T-helper 2 cell treated with Interferon-gamma antibody and Interleukin-4, amounts not matched to agents 100 ng/mL and 5 ng/mL, for 36 hours (primary cell): ENCODE data around the gene RBM38. TPM values are rescaled to one million over a fixed set of nuclear protein-coding genes. Genes with fewer than 3 reads are reported as not detected.
"Not testable (repeated sequence)": the region's sequence is repeated elsewhere in the genome, so short reads cannot be mapped to it uniquely, and the experiment has no call there.

Experiments
- intact Hi-C: fragments of 100-400 bp; cut with micrococcal nuclease; formaldehyde crosslinking; loops from one replicate; pipeline ENCODE4 v1.15.1; 2023
- total RNA-seq: library from RNA; stranded (reverse); gene quantifications from 2 replicates; pipeline ENCODE4 v1.2.3, GENCODE V29; 2022

RBM38 gene
- total RNA-seq, 1 donor from 2014 or later = 88.5 TPM

- intact Hi-C loops = no loop called here
Observed at GRCh38 chr20:57416296-57417022, 25.3 kb downstream of the RBM38 start.

DNA sequence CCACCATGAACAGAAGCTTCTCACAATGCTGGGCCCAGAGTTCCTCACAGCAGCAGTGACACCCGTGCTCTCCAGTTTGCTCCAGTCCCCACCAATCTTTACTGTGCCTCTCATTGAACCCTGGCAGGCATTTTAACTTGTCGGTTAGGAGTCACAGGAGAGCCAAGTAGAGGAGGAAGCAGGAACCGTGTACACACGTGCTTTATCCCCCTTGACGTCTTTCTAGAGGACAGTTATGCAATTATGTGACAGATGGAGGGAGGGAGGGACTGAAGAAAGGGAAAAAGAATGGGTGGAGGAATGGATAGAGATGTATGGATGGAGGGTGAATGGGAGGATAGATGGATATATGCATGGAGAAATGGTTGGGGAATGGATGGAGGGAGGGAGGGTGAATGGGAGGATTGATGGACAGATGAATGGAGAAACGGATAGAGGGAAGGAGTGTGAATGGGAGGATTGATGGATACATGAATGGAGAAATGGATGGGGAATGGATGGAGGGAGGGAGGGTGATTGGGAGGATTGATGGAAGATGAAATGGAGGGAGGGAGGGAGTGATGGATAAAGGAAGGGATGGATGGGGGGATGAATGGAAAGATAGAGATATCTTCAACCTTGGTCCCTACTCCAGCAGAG, 26.0 kb downstream of the RBM38 start:
- intact Hi-C loops = no loop called here

DNA sequence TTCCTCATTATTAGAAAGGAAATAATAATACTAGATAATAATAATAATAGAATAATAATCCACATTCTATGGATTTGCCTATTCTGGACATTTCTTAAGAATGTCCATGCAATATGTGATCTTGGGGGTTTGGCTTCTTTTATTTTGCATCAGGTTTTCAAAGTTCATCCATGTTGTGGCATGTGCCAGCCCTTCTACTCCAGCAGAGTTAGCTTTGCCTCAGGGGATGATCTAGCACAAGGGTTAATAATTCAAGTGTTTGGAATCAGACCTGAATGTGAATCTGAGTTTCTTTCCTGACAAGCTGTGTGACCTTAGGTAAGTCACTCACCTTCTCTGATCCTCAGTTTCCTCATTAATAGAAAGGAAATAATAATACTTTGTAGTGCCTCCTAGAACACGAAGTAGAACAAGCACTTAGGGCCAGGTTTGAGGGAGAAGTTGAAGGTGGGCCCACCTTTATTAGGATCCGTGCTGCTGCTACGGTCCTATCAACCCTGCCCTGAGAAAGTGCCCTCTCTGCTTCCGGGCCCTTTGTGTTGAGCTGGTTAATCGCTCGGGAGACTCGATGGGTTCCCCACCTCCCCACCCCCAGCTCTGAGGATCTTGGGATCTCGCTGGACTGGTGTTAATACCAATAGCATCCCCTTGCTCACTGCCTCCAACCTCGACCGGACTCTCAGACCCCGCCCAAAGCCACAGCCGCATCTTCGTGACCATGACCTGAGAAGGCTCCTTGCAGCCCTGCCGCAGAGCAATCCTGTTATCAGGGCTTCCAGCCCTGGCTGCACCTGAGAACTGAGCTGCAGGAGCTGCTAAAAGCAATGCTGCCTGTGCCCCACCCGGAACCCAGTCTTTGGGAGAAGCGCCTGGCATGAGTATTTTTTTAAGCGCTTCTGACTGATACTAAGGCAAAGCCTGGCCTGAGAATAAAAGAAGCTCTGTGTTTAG, 26.9 kb downstream of the RBM38 start:
- intact Hi-C loops = no loop called here

DNA sequence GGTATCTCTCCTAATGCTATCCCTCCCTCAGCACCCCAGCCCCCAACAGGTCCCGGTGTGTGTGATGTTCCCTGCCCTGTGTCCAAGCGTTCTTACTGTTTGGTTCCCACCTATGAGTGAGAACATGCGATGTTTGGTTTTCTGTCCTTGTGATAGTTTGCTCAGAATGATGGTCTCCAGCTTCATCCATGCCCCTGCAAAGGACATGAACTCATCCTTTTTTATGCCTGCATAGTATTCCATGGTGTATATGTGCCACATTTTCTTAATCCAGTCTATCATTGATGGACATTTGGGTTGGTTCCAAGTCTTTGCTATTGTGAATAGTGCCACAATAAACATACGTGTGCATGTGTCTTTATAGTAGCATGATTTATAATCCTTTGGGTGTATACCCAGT, 28.3 kb downstream of the RBM38 start:
- intact Hi-C loops = not testable (repeated sequence)

- intact Hi-C loops = no loop called here
Observed at GRCh38 chr20:57420571-57421252, 29.5 kb downstream of the RBM38 start.

- intact Hi-C loops = no loop called here
Observed at GRCh38 chr20:57421253-57422220, 30.3 kb downstream of the RBM38 start.

GRCh38 chr20:57422254-57422653, 31.1 kb downstream of the RBM38 start:
- intact Hi-C loops = no loop called here

- intact Hi-C loops = no loop called here
Observed at GRCh38 chr20:57425150-57426013, 34.2 kb downstream of the RBM38 start.

- intact Hi-C loops = no loop called here
Observed at GRCh38 chr20:57426271-57426689, 35.1 kb downstream of the RBM38 start.

- intact Hi-C loops = no loop called here
Observed at GRCh38 chr20:57426831-57427230, 35.6 kb downstream of the RBM38 start.

GRCh38 chr20:57428324-57429158, 37.3 kb downstream of the RBM38 start:
- intact Hi-C loops = no loop called here

GRCh38 chr20:57429159-57429496, 37.9 kb downstream of the RBM38 start:
- intact Hi-C loops = no loop called here

- intact Hi-C loops = loop anchor here (5.0 kb wide), 2 partner anchors 43 to 193 kb away; partner anchors contain the start of gene ZBP1
Observed at GRCh38 chr20:57429580-57430200, 38.5 kb downstream of the RBM38 start.

DNA sequence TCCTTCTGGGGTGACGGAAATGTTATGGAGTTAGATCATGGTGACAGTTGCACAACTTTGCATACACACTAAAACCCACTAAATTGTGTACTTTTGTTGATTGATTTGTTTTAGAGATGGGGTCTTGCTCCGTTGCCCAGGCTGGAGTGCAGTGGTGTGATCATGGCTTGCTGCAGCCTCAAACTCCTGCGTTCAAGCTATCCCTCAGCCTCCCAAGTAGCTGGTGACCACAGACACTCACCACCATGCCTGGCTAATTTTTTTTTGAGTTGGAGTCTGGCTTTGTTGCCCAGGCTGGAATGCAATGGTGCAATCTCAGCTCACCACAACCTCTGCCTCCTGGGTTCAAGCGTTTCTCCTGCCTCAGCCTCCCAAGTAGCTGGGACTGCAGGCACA, 39.0 kb downstream of the RBM38 start:
- intact Hi-C loops = loop anchor here (5.0 kb wide), 2 partner anchors 42 to 192 kb away; partner anchors contain the start of gene ZBP1

GRCh38 chr20:57431539-57431835, 40.3 kb downstream of the RBM38 start:
- intact Hi-C loops = loop anchor here (5.0 kb wide), 2 partner anchors 41 to 191 kb away; partner anchors contain the start of gene ZBP1

DNA sequence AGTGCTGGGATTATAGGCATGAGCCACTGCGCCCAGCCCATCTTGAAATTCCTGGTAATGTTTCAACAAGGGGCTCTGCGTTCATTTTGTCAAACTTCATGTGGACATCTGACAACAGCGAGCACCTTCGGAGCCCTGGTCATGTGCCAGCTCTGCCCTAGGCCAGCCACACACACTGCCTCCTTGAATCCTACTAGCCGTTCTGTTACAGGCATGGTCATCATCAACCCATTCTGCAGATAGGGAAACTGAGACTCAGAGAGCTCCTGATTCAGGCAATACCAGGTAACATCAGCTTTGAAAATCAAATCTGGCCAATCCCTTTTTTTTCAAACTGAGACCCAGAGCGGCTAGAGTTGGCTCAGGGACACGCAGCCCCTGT, 41.3 kb downstream of the RBM38 start:
- intact Hi-C loops = loop anchor here (5.0 kb wide), 2 partner anchors 40 to 190 kb away; partner anchors contain the start of gene ZBP1

DNA sequence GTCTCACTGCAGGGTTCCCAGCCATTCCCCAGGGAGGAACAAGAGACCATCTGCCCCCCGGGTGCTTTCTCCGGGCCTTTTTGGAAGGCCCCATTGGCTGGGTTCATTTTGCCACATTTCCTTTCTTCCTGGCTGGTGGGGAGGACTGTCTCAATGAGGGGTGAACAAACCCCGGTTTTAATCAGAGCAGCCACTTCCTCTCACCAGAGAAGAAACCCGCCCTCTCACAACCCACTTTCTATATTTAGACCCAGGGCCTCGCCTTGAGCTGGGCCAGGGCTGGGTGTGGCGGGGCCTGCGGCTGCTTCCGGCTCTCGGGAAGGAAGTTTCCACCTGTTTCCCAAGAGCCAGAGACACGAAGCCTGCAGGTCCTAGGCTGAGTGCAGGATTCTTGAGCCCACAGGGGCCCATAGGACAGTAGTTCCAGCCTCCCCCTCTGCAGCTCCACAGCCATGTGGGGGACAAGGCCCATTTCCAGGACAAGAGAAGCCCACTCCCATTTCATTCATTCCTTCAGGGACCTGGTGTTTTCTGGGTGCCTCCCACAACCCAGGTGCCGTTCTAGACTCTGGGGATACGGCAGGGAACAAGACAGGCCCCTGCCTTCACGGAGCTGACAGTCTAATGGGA, 41.8 kb downstream of the RBM38 start:
- intact Hi-C loops = loop anchor here (1.0 to 5.0 kb wide), 5 partner anchors 35 to 189 kb away; partner anchors contain the start of genes RAE1 and ZBP1
